Loucy (cell line): ENCODE data around the gene GABPA.
A peak's percentile ranks its signal among the peaks of the same experiment; 100 is the strongest.
"Not testable (repeated sequence)": the region's sequence is repeated elsewhere in the genome, so short reads cannot be mapped to it uniquely, and the experiment has no call there.

Experiments used
- H2AFZ ChIP-seq: fragments of 200-600 bp; sonication (generic); 2 replicates; pipeline ENCODE4 v1.6.0; 2016; ENCODE audit warnings: antibody characterized with exemption, mild to moderate bottlenecking, low read length, moderate library complexity
- H3F3A ChIP-seq: fragments of 200-600 bp; 2 replicates; pipeline ENCODE4 v1.6.0; 2016; ENCODE audit warnings: antibody characterized with exemption, low read depth, mild to moderate bottlenecking
- H3K27me3 ChIP-seq: fragments of 200-600 bp; sonication (generic); 2 replicates; pipeline ENCODE4 v1.6.1; 2014; ENCODE audit warnings: low read length, mild to moderate bottlenecking; ENCODE audit not compliant: insufficient read depth, poor library complexity, severe bottlenecking
- H3K36me3 ChIP-seq: fragments of 200-600 bp; sonication (generic); 2 replicates; pipeline ENCODE4 v1.6.1; 2016; ENCODE audit warnings: low read length; ENCODE audit not compliant: insufficient read depth
- H3K4me1 ChIP-seq: fragments of 200-600 bp; sonication (generic); 2 replicates; pipeline ENCODE4 v1.5.1; 2014; ENCODE audit warnings: low read length, mild to moderate bottlenecking; ENCODE audit not compliant: insufficient read depth, poor library complexity, severe bottlenecking
- H3K4me2 ChIP-seq: fragments of 200-600 bp; sonication (generic); 2 replicates; pipeline ENCODE4 v1.6.0; 2014; ENCODE audit warnings: antibody characterized with exemption, low read length, low read depth, mild to moderate bottlenecking; ENCODE audit not compliant: poor library complexity, severe bottlenecking
- H3K4me3 ChIP-seq: fragments of 200-600 bp; sonication (generic); 2 replicates; pipeline ENCODE4 v1.5.1; 2014; ENCODE audit warnings: low read length, mild to moderate bottlenecking, mixed read lengths; ENCODE audit not compliant: poor library complexity, severe bottlenecking
- H3K79me2 ChIP-seq: fragments of 200-600 bp; sonication (generic); 2 replicates; pipeline ENCODE4 v1.6.1; 2014; ENCODE audit warnings: low read length; ENCODE audit not compliant: insufficient read depth
- H3K9ac ChIP-seq: fragments of 200-600 bp; sonication (generic); 2 replicates; pipeline ENCODE4 v1.6.0; 2014; ENCODE audit warnings: mild to moderate bottlenecking, low read depth, low read length, moderate library complexity; ENCODE audit not compliant: poor library complexity, severe bottlenecking
- H3K9me2 ChIP-seq: fragments of 200-600 bp; sonication (generic); replicated peaks from 2 replicates; pipeline ENCODE4 v1.6.1; 2016; ENCODE audit warnings: low read depth, low read length, mixed read lengths
- H3K9me3 ChIP-seq: fragments of 200-600 bp; sonication (generic); 2 replicates; pipeline ENCODE4 v1.6.1; 2014; ENCODE audit warnings: mild to moderate bottlenecking, antibody characterized with exemption, low read length, low read depth; ENCODE audit not compliant: insufficient read depth
- H4K20me1 ChIP-seq: fragments of 200-600 bp; sonication (generic); 2 replicates; pipeline ENCODE4 v1.6.0; 2014; ENCODE audit warnings: antibody characterized with exemption, low read length, mild to moderate bottlenecking; ENCODE audit not compliant: insufficient read depth, poor library complexity, severe bottlenecking
- CTCF ChIP-seq: fragments of 200-600 bp; sonication (generic); conservative IDR thresholded peaks from 2 replicates; pipeline ENCODE4 v1.5.1; 2014; ENCODE audit warnings: mild to moderate bottlenecking, antibody characterized with exemption, low read length
- EZH2phosphoT487 ChIP-seq: fragments of 200-600 bp; IDR thresholded peaks from 2 replicates; pipeline ENCODE4 v1.6.1; 2018; ENCODE audit warnings: antibody characterized with exemption, mild to moderate bottlenecking, moderate library complexity, borderline replicate concordance

GABPA gene

GRCh38 chr21:25689226-25689625 lies 45.5 kb upstream of the GABPA start:
- Histone ChIP-seq H3K36me3 (no peaks in the 10 kb centered on the region), H3K4me1 (no peaks in the 10 kb centered on the region), H3K4me3 (no peak overlapping the region), H3K4me2 (no peak overlapping the region), H3K79me2 (no peaks in the 10 kb centered on the region), H3K27me3 (no peaks in the 10 kb centered on the region), H4K20me1 (no peaks in the 10 kb centered on the region), H3F3A (no peaks in the 10 kb centered on the region), H3K9me3 (no peaks in the 10 kb centered on the region), H3K9ac (no peak overlapping the region), H2AFZ (no peak overlapping the region), H3K9me2 (no peaks in the 10 kb centered on the region)
- no peak for TF ChIP-seq EZH2phosphoT487

GRCh38 chr21:25691976-25692375 lies 42.8 kb upstream of the GABPA start:
- no peaks in the 10 kb centered on the region for H3K79me2 ChIP-seq
- no peak overlapping the region for H3K4me3 ChIP-seq
- no peak for TF ChIP-seq CTCF
- TF ChIP-seq EZH2phosphoT487: no peak
- no peak overlapping the region for H3K9ac ChIP-seq
- H3F3A ChIP-seq: no peaks in the 10 kb centered on the region
- no peak overlapping the region for H2AFZ ChIP-seq
- no peaks in the 10 kb centered on the region for H4K20me1 ChIP-seq
- no peaks in the 10 kb centered on the region for H3K4me1 ChIP-seq
- H3K36me3 ChIP-seq: no peaks in the 10 kb centered on the region
- no peak overlapping the region for H3K4me2 ChIP-seq
- H3K27me3 ChIP-seq: no peaks in the 10 kb centered on the region
- H3K9me3 ChIP-seq: no peaks in the 10 kb centered on the region
- H3K9me2 ChIP-seq: no peaks in the 10 kb centered on the region

- not testable (repeated sequence) for H3K9ac ChIP-seq, H3K9me2 ChIP-seq, H3K79me2 ChIP-seq, H2AFZ ChIP-seq, H3K4me2 ChIP-seq, H4K20me1 ChIP-seq, H3K4me1 ChIP-seq, H3K36me3 ChIP-seq, H3F3A ChIP-seq, H3K27me3 ChIP-seq, H3K9me3 ChIP-seq, H3K4me3 ChIP-seq
Observed at GRCh38 chr21:25695461-25695860, 39.3 kb upstream of the GABPA start.

GRCh38 chr21:25700741-25701140 lies 34.0 kb upstream of the GABPA start:
- H3K36me3 ChIP-seq: no peaks in the 10 kb centered on the region

More at GRCh38 chr21:25700741-25701140, 34.0 kb upstream of the GABPA start:
- H3K9ac ChIP-seq: no peak overlapping the region
- no peaks in the 10 kb centered on the region for H3K9me3 ChIP-seq
- H3F3A ChIP-seq: no peaks in the 10 kb centered on the region
- no peaks in the 10 kb centered on the region for H3K4me1 ChIP-seq
- no peak for TF ChIP-seq CTCF
- no peak for TF ChIP-seq EZH2phosphoT487
- peak overlapping the region; percentile 65; the same call in 1 of the 2 replicates for H2AFZ ChIP-seq
- no peaks in the 10 kb centered on the region for H4K20me1 ChIP-seq
- H3K79me2 ChIP-seq: no peaks in the 10 kb centered on the region
- no peak overlapping the region for H3K4me2 ChIP-seq
- no peaks in the 10 kb centered on the region for H3K27me3 ChIP-seq
- H3K9me2 ChIP-seq: no peaks in the 10 kb centered on the region
- H3K4me3 ChIP-seq: no peak overlapping the region
